Thyroid gland (tissue), 4 donors: ENCODE data around the gene FAH. TPM values are rescaled to one million over a fixed set of nuclear protein-coding genes. Genes with fewer than 3 reads are reported as not detected.

Source experiments
- DNase-seq, 2 donors: peaks; one replicate each; pipeline ENCODE4 v3.0.0-alpha.2; 2019
- H3K27ac ChIP-seq, 3 donors: fragments of 200-600 bp; sonication (generic); 1 replicate in 2 of 3; 2 replicates in 1 of 3; pipeline ENCODE4 v1.5.1; 2016 to 2019; ENCODE audit warnings: mild to moderate bottlenecking in 1 of 3, moderate library complexity in 1 of 3
- H3K27me3 ChIP-seq: fragments of 200-600 bp; sonication (generic); one replicate; pipeline ENCODE4 v1.5.1; 2019
- H3K36me3 ChIP-seq, 2 donors: fragments of 200-600 bp; sonication (generic); one replicate each; pipeline ENCODE4 v1.5.1; 2016 to 2019
- H3K4me1 ChIP-seq, 2 donors: fragments of 200-600 bp; sonication (generic); one replicate each; pipeline ENCODE4 v1.5.1; 2017 to 2019
- H3K4me3 ChIP-seq, 3 donors: fragments of 200-600 bp; sonication (generic); replicated peaks in 1 of 3; 1 replicate in 2 of 3; 2 replicates in 1 of 3; pipeline ENCODE4 v1.5.1; 2016; ENCODE audit warnings: mild to moderate bottlenecking in 1 of 3
- H3K9me3 ChIP-seq: fragments of 200-600 bp; sonication (generic); one replicate; pipeline ENCODE4 v1.5.1; 2017
- CTCF ChIP-seq, 6 experiments: fragments of 200-600 bp in 3 of 6; fragments of 450-650 bp in 3 of 6; sonication (generic) in 3 of 6; IDR thresholded peaks; one replicate each; pipeline ENCODE4 v1.5.1; 2016 to 2019; ENCODE audit warnings: antibody characterized with exemption in 6 of 6, mild to moderate bottlenecking in 2 of 6, inconsistent platforms in 1 of 6, moderate library complexity in 1 of 6
- POLR2A ChIP-seq, 2 donors: fragments of 450-650 bp; IDR thresholded peaks; one replicate each; pipeline ENCODE4 v1.6.1; 2017; ENCODE audit warnings: antibody characterized with exemption in 2 of 2, mild to moderate bottlenecking in 2 of 2, moderate library complexity in 1 of 2
- WGBS, 2 donors: methylation state at CpG; one replicate each; pipeline ENCODE4 v1.1.5; 2017; 5-methylcytosine and 5-hydroxymethylcytosine counted together
- intact Hi-C: fragments of 100-400 bp; cut with DNase I; formaldehyde crosslinking; loops from one replicate; pipeline ENCODE4 v1.15.1; 2023
- total RNA-seq, 4 donors: library from RNA; depleted of rRNA; stranded (reverse); fragments of >200 nt; gene quantifications; one replicate each; pipeline ENCODE4 v1.2.3, GENCODE V29; 2016

Gene FAH
- total RNA-seq, 4 donors from 2014 or later, result 14.0 to 30.2 (median 21.2) TPM

DNA sequence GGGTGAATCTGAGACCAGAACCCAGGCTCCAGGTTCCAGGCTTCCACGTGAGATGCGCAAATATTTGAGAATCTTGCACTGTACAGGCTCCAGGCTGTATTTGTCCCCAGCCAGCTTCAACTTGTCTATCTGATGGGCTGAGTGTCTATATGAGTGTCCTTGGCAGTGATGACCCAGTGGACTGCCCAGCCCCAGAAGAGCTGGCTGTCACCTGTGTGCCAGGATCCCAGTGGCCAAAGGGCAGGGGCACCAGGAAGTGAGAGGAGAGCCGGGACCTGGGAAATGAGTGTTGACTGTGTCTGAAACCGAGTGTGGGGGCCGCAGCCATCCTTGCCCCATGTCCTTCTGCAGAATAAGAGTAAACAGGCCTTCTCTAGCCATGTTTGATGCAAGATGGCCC is 10.4 kb downstream of the FAH start:
- DNase-seq, result no peak
- H3K4me3 ChIP-seq, result no peak overlapping the region
- peaks cover 7 to 21% of the 10 kb centered on the region in 2 donors for H3K4me1 ChIP-seq
- H3K36me3 ChIP-seq, result peaks cover 0 to 9% of the 10 kb centered on the region in 2 donors
- H3K27me3 ChIP-seq, result no peaks in the 10 kb centered on the region
- no peak overlapping the region for H3K27ac ChIP-seq
- intact Hi-C loops, result no loop called here
- TF ChIP-seq CTCF (IDR thresholded peaks at IDR 0.05) (no peak), POLR2A (IDR thresholded peaks at IDR 0.05) (no peak)
- no peaks in the 10 kb centered on the region for H3K9me3 ChIP-seq
- WGBS, 2 donors, result 97 to 99% methylated on average over 5 of the region's 5 CpGs

GRCh38 chr15:80163897-80164296 is 11.1 kb downstream of the FAH start:
- intact Hi-C loops, result no loop called here
- 90 to 98% methylated on average over 1 of the region's 1 CpG for WGBS, 2 donors
- Histone ChIP-seq H3K4me1 (peaks cover 7 to 21% of the 10 kb centered on the region in 2 donors), H3K27ac (no peak overlapping the region), H3K36me3 (peaks cover 0 to 9% of the 10 kb centered on the region in 2 donors), H3K9me3 (no peaks in the 10 kb centered on the region), H3K27me3 (no peaks in the 10 kb centered on the region), H3K4me3 (no peak overlapping the region)
- no peak for TF ChIP-seq POLR2A (IDR thresholded peaks at IDR 0.05)
- no peak for TF ChIP-seq CTCF (IDR thresholded peaks at IDR 0.05)
- no peak for DNase-seq

- H3K27me3 ChIP-seq, result no peaks in the 10 kb centered on the region
- 90 to 96% methylated on average over 8 of the region's 8 CpGs for WGBS, 2 donors
- no peak overlapping the region for H3K27ac ChIP-seq
- TF ChIP-seq POLR2A (IDR thresholded peaks at IDR 0.05), result no peak
- TF ChIP-seq CTCF (IDR thresholded peaks at IDR 0.05), result no peak
- H3K36me3 ChIP-seq, result peaks cover 0 to 4% of the 10 kb centered on the region in 2 donors
- H3K9me3 ChIP-seq, result no peaks in the 10 kb centered on the region
- intact Hi-C loops, result no loop called here
- no peak for DNase-seq
- no peaks in the 10 kb centered on the region for H3K4me1 ChIP-seq
- H3K4me3 ChIP-seq, result no peak overlapping the region
Observed at GRCh38 chr15:80167936-80168335, 15.1 kb downstream of the FAH start.

- intact Hi-C loops, result no loop called here
- peaks cover 0 to 4% of the 10 kb centered on the region in 2 donors for H3K36me3 ChIP-seq
- 75 to 83% methylated on average over 5 of the region's 5 CpGs for WGBS, 2 donors
Observed at GRCh38 chr15:80168421-80168820, 15.6 kb downstream of the FAH start.

DNA sequence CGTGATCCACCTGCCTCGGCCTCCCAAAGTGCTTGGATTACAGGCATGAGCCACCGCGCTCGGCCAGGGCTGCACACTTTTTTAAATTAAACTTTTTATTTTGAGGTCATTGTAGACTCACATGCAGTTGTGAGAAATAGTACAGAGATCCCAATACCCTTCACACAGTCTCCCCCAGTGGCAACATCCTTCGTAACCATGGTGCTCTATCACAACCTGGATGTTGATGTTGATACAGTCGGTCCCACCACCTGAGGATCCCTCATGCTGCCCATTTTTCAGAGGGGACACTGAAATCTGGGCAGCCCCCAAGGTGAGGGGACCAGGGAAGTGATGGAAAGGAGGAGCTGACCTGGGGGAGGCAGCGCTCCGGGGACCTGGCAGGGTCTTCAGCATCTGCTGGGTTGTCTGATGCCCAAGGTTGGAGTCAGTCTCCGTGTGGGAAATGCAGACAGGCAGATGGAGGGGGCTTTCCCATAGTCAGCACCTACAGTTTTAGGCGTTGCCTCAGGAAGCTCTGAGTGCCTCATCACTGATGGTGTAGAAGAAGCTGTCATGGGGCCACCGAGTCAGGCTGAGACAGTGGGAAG is 17.1 kb downstream of the FAH start:
- intact Hi-C loops, result loop anchor here (5.0 kb wide), 1 partner anchor 113 kb away; the partner anchor contains the start of gene ZFAND6
- 98% methylated on average over 11 to 12 of the region's 12 CpGs for WGBS, 2 donors
- no peaks in the 10 kb centered on the region for H3K27me3 ChIP-seq
- TF ChIP-seq POLR2A (IDR thresholded peaks at IDR 0.05) (no peak), CTCF (IDR thresholded peaks at IDR 0.05) (no peak)
- no peaks in the 10 kb centered on the region for H3K9me3 ChIP-seq
- no peaks in the 10 kb centered on the region for H3K36me3 ChIP-seq
- no peaks in the 10 kb centered on the region for H3K4me1 ChIP-seq
- DNase-seq, result no peak
- no peak overlapping the region for H3K27ac ChIP-seq
- no peak overlapping the region for H3K4me3 ChIP-seq

More at GRCh38 chr15:80168421-80168820, 15.6 kb downstream of the FAH start:
- no peak for DNase-seq
- Histone ChIP-seq H3K9me3 (no peaks in the 10 kb centered on the region), H3K4me1 (no peaks in the 10 kb centered on the region), H3K27me3 (no peaks in the 10 kb centered on the region), H3K4me3 (no peak overlapping the region), H3K27ac (no peak overlapping the region)
- TF ChIP-seq POLR2A (IDR thresholded peaks at IDR 0.05), result no peak
